H1 (cell line): ENCODE measurements around the gene SIAH3. TPM values are rescaled to one million over a fixed set of nuclear protein-coding genes. Genes with fewer than 3 reads are reported as not detected.
A peak's percentile ranks its signal among the peaks of the same experiment; 100 is the strongest.

Experiments
- CTCF ChIA-PET: fragments of 300-600 bp; sonication (Branson Sonifier 250); formaldehyde crosslinking; loops from one replicate; lab custom pipeline; 2021; ENCODE audit not compliant: partially characterized antibody; lab: Charles Lee
- POLR2A ChIA-PET: fragments of 300-600 bp; sonication (Branson Sonifier 250); formaldehyde crosslinking; loops from one replicate; lab custom pipeline; 2021; ENCODE audit warnings: inconsistent platforms; ENCODE audit not compliant: partially characterized antibody; lab: Charles Lee
- DNase-seq, 2 experiments: peaks; one replicate each; pipeline versions ENCODE4 v3.0.0 to v3.0.0-alpha.2; 2010 to 2022; ENCODE audit warnings: low spot score in 2 of 2, low read depth in 1 of 2, mixed read lengths in 1 of 2
- FAIRE-seq: peaks from 2 replicates; lab custom pipeline; 2011; peaks lifted over from hg19 to GRCh38; lab: Jason Lieb, UNC
- H2AFZ ChIP-seq: 2 replicates; pipeline ENCODE4 v1.8.1; 2012; ENCODE audit warnings: low read length, inconsistent platforms
- H2AK5ac ChIP-seq: 2 replicates; pipeline ENCODE4 v1.6.1; 2013; ENCODE audit warnings: low read depth, low read length
- H2BK120ac ChIP-seq: replicated peaks from 2 replicates; pipeline ENCODE3; 2013; ENCODE audit warnings: low read depth, low read length, inconsistent platforms
- H2BK12ac ChIP-seq: 2 replicates; pipeline ENCODE4 v1.6.1; 2013; ENCODE audit warnings: low read depth, low read length
- H2BK15ac ChIP-seq: 2 replicates; pipeline ENCODE4 v1.6.1; 2013; ENCODE audit warnings: low read length
- H2BK20ac ChIP-seq: 2 replicates; pipeline ENCODE4 v1.6.1; 2013; ENCODE audit warnings: low read length
- H2BK5ac ChIP-seq: 2 replicates; pipeline ENCODE4 v1.6.1; 2013; ENCODE audit warnings: low read depth, low read length
- H3K14ac ChIP-seq: 2 replicates; pipeline ENCODE4 v1.6.1; 2013; ENCODE audit warnings: inconsistent platforms; ENCODE audit not compliant: insufficient read length
- H3K18ac ChIP-seq: 2 replicates; pipeline ENCODE4 v1.6.1; 2013; ENCODE audit warnings: low read length; ENCODE audit errors: extremely low read depth
- H3K23ac ChIP-seq: 2 replicates; pipeline ENCODE4 v1.6.1; 2013; ENCODE audit warnings: inconsistent platforms; ENCODE audit not compliant: insufficient read length
- H3K23me2 ChIP-seq: 2 replicates; pipeline ENCODE4 v1.6.1; 2013; ENCODE audit warnings: low read depth, low read length
- H3K27ac ChIP-seq: 2 replicates; pipeline ENCODE4 v1.6.1; 2011; ENCODE audit warnings: low read depth, low read length, inconsistent platforms
- H3K27me3 ChIP-seq, 4 experiments: replicated peaks in 1 of 4; 1 replicate in 1 of 4; 2 replicates in 3 of 4; pipeline versions ENCODE4 v1.6.1 to v1.8.1; 2011 to 2013; ENCODE audit warnings: low read length in 3 of 4, mild to moderate bottlenecking in 3 of 4, inconsistent platforms in 2 of 4, mixed read lengths in 2 of 4, moderate library complexity in 1 of 4; ENCODE audit not compliant: control insufficient read depth in 3 of 4, insufficient read depth in 3 of 4; ENCODE audit errors: extremely low read depth in 1 of 4
- H3K36me3 ChIP-seq, 4 experiments: 2 replicates each; pipeline versions ENCODE4 v1.6.1 to v1.8.1; 2011 to 2013; ENCODE audit warnings: mild to moderate bottlenecking in 4 of 4, low read length in 3 of 4, moderate library complexity in 2 of 4, control low read depth in 1 of 4, inconsistent platforms in 1 of 4; ENCODE audit not compliant: insufficient read depth in 4 of 4, control insufficient read depth in 2 of 4
- H3K4ac ChIP-seq: replicated peaks from 2 replicates; pipeline ENCODE3; 2013; ENCODE audit warnings: low read length, low read depth, mixed read lengths, inconsistent platforms; ENCODE audit not compliant: insufficient read length
- H3K4me1 ChIP-seq, 4 experiments: replicated peaks in 1 of 4; 1 replicate in 1 of 4; 2 replicates in 3 of 4; pipeline versions ENCODE4 v1.6.1 to v1.8.1; 2011 to 2013; ENCODE audit warnings: low read length in 3 of 4, inconsistent platforms in 2 of 4, mixed read lengths in 1 of 4; ENCODE audit not compliant: insufficient read depth in 4 of 4, control insufficient read depth in 3 of 4
- H3K4me2 ChIP-seq, 2 experiments: 2 replicates each; pipeline versions ENCODE4 v1.6.1 to v1.8.1; 2011 to 2013; ENCODE audit warnings: low read depth in 2 of 2, low read length in 2 of 2, control low read depth in 1 of 2, inconsistent platforms in 1 of 2, mild to moderate bottlenecking in 1 of 2; ENCODE audit not compliant: insufficient read depth in 1 of 2
- H3K4me3 ChIP-seq, 4 experiments: fragments of 200-600, 300-600 bp in 1 of 4; sonication (generic), shearing (Covaris generic), sonication (Bioruptor Twin) in 1 of 4; 2 replicates each; pipeline versions ENCODE4 v1.5.1 to v1.8.1; 2011 to 2016; ENCODE audit warnings: low read length in 4 of 4, low read depth in 3 of 4, control low read depth in 2 of 4, inconsistent platforms in 2 of 4, mild to moderate bottlenecking in 2 of 4, mixed read lengths in 1 of 4, moderate library complexity in 1 of 4; ENCODE audit not compliant: insufficient read depth in 2 of 4; ENCODE audit errors: extremely low read depth in 1 of 4
- H3K56ac ChIP-seq: replicated peaks from 2 replicates; pipeline ENCODE3; 2013; ENCODE audit warnings: low read depth, mild to moderate bottlenecking, mixed read lengths, low read length, inconsistent platforms; ENCODE audit not compliant: insufficient read length
- H3K79me1 ChIP-seq: 2 replicates; pipeline ENCODE4 v1.6.1; 2013; ENCODE audit warnings: low read depth, low read length, control low read depth
- H3K79me2 ChIP-seq, 2 experiments: 2 replicates each; pipeline versions ENCODE4 v1.6.1 to v1.8.1; 2012 to 2013; ENCODE audit warnings: low read length in 2 of 2, mild to moderate bottlenecking in 2 of 2, inconsistent platforms in 1 of 2; ENCODE audit not compliant: insufficient read depth in 2 of 2, control insufficient read depth in 1 of 2
- H3K9ac ChIP-seq, 4 experiments: replicated peaks in 1 of 4; 1 replicate in 1 of 4; 2 replicates in 3 of 4; pipeline versions ENCODE4 v1.6.1 to v1.8.1; 2011 to 2013; ENCODE audit warnings: low read depth in 3 of 4, low read length in 3 of 4, control low read depth in 2 of 4, mild to moderate bottlenecking in 2 of 4, moderate library complexity in 2 of 4, inconsistent platforms in 1 of 4; ENCODE audit errors: extremely low read depth in 1 of 4
- H3K9me3 ChIP-seq, 2 experiments: 2 replicates each; pipeline versions ENCODE4 v1.6.1 to v1.8.1; 2012 to 2013; ENCODE audit warnings: mild to moderate bottlenecking in 2 of 2, moderate library complexity in 2 of 2, control low read depth in 1 of 2, inconsistent platforms in 1 of 2, low read depth in 1 of 2, low read length in 1 of 2, mixed read lengths in 1 of 2; ENCODE audit not compliant: insufficient read depth in 2 of 2
- H4K20me1 ChIP-seq, 2 experiments: replicated peaks in 1 of 2; 2 replicates each; pipeline versions ENCODE3 to v1.8.1; 2011 to 2013; ENCODE audit warnings: inconsistent platforms in 2 of 2, low read length in 2 of 2, mild to moderate bottlenecking in 1 of 2; ENCODE audit not compliant: insufficient read depth in 2 of 2, control insufficient read depth in 1 of 2
- H4K5ac ChIP-seq: 2 replicates; pipeline ENCODE4 v1.6.1; 2013; ENCODE audit warnings: low read length, low read depth, mixed read lengths, inconsistent platforms; ENCODE audit not compliant: insufficient read length
- H4K8ac ChIP-seq: 2 replicates; pipeline ENCODE4 v1.8.0; 2013; ENCODE audit warnings: mild to moderate bottlenecking, moderate library complexity, low read length, inconsistent platforms; ENCODE audit not compliant: insufficient read depth; ENCODE audit errors: extremely low read depth
- H4K91ac ChIP-seq: replicated peaks from 2 replicates; pipeline ENCODE3; 2013; ENCODE audit warnings: low read length, mixed read lengths, inconsistent platforms; ENCODE audit not compliant: insufficient read length
- CHD2 ChIP-seq: IDR thresholded peaks from 2 replicates; pipeline ENCODE4 v1.6.1; 2012; ENCODE audit warnings: low read length, improper control_type of control experiment
- RFX5 ChIP-seq: IDR thresholded peaks from 2 replicates; pipeline ENCODE4 v1.6.1; 2011; ENCODE audit warnings: low read depth, low read length, improper control_type of control experiment, borderline replicate concordance
- RXRA ChIP-seq: IDR thresholded peaks from 2 replicates; pipeline ENCODE4 v1.6.1; 2011; ENCODE audit warnings: low read depth, mild to moderate bottlenecking, low read length, moderate library complexity; ENCODE audit not compliant: insufficient read depth
- SP2 ChIP-seq: IDR thresholded peaks from 2 replicates; pipeline ENCODE4 v1.6.1; 2012; ENCODE audit warnings: mild to moderate bottlenecking, low read length, inconsistent platforms
- WGBS, 2 experiments: shearing (Covaris generic) in 1 of 2; methylation state at CpG; one replicate each; pipeline versions ENCODE4 v1.1.6 to v1.1.7; 2013 to 2015; ENCODE audit warnings: low lambda C conversion rate in 2 of 2, mixed read lengths in 2 of 2, inconsistent platforms in 1 of 2, low coverage in 1 of 2, missing lambda C conversion rate in 1 of 2; ENCODE audit not compliant: insufficient replicate concordance in 2 of 2, insufficient coverage in 1 of 2, insufficient read length in 1 of 2; ENCODE audit errors: extremely low coverage in 1 of 2, missing lambda C conversion rate in 1 of 2; 5-methylcytosine and 5-hydroxymethylcytosine counted together
- polyA plus RNA-seq, 7 experiments: library from polyadenylated mRNA; depleted of rRNA in 3 of 7; stranded (reverse) in 5 of 7; unstranded in 2 of 7; fragments of >200 nt in 5 of 7; fragments of 200-250 nt in 2 of 7; gene quantifications; 1 replicate in 5 of 7; 2 replicates in 1 of 7; 4 replicates in 1 of 7; pipeline versions ENCODE4 v1.2.1 to v1.2.3, GENCODE V29; 2011 to 2013; ENCODE audit warnings: missing spikeins in 2 of 7, mixed read lengths in 2 of 7
- total RNA-seq: library from RNA; stranded (reverse); fragmentation: NEBNext Ultra II Directional; extraction: Animal tissue kit (Norgen Biotek cat#: 25700); gene quantifications from 2 replicates; pipeline ENCODE4 v1.2.1, GENCODE V29; 2021

The SIAH3 gene
- total and polyA plus RNA-seq, 2 of the 8 experiments (the other 6 are each of a cell fraction or from before 2014, with no cell fraction given) = 0.15 to 0.17 TPM

GRCh38 chr13:45849408-45849807, 2.1 kb downstream of the SIAH3 start:
- H2BK12ac ChIP-seq = no peak overlapping the region
- no peak overlapping the region for H4K8ac ChIP-seq
- no peak overlapping the region for H2BK120ac ChIP-seq
- no peaks in the 10 kb centered on the region for H3K9me3 ChIP-seq
- no peak overlapping the region for H2AK5ac ChIP-seq
- FAIRE-seq = no peak
- H3K79me2 ChIP-seq = no peaks in the 10 kb centered on the region
- H2BK20ac ChIP-seq = no peak overlapping the region
- no peak overlapping the region for H3K4ac ChIP-seq
- no peaks in the 10 kb centered on the region for H4K20me1 ChIP-seq
- no peak overlapping the region for H3K4me3 ChIP-seq
- no peaks in the 10 kb centered on the region for H3K36me3 ChIP-seq
- peaks cover 3 to 28% (median 16%) of the 10 kb centered on the region in 4 experiments for H3K27me3 ChIP-seq
- no peak overlapping the region for H2BK15ac ChIP-seq
- H3K27ac ChIP-seq = no peak overlapping the region
- peaks cover 5 to 15% (median 10%) of the 10 kb centered on the region in 4 experiments for H3K4me1 ChIP-seq
- H3K4me2 ChIP-seq = peak overlapping the region in 1 of 2 experiments; percentile 86; a peak in 1 of 4 replicates
- no peak overlapping the region for H3K23ac ChIP-seq
- no peak for DNase-seq
- H3K14ac ChIP-seq = no peak overlapping the region
- no peak overlapping the region for H4K5ac ChIP-seq
- H2AFZ ChIP-seq = no peak overlapping the region
- H3K9ac ChIP-seq = no peak overlapping the region
- 88% methylated on average over 2 of the region's 2 CpGs; no CpG with 5 or more reads in 1 of the 2 experiments for WGBS, 2 experiments
- H3K79me1 ChIP-seq = no peaks in the 10 kb centered on the region
- H2BK5ac ChIP-seq = no peak overlapping the region
- H3K23me2 ChIP-seq = peaks cover 11% of the 10 kb centered on the region
- no peak overlapping the region for H3K56ac ChIP-seq
- ChIA-PET POLR2A (no interaction called here), CTCF (interaction anchor here (0.8 to 1.9 kb wide), 4 partner anchors 22 to 67 kb away, joined by 3 to 6 read pairs (median 3); no protein-coding TSS in a partner anchor)
- H3K18ac ChIP-seq = no peak overlapping the region
- no peak overlapping the region for H4K91ac ChIP-seq
- no peak for TF ChIP-seq RFX5
- no peak for TF ChIP-seq SP2
- no peak for TF ChIP-seq RXRA
- no peak for TF ChIP-seq CHD2
